WTC11 (cell line): Measurements from ENCODE around the gene POLR3F.

Experiments used
- ATF3 ChIP-seq: sonication (generic); formaldehyde crosslinking; conservative IDR thresholded peaks from 2 replicates; pipeline ENCODE4 v1.8.1; 2022; ENCODE audit warnings: mild to moderate bottlenecking, missing genetic modification reagents
- GABPB1 ChIP-seq: sonication (generic); formaldehyde crosslinking; IDR thresholded peaks from 2 replicates; pipeline ENCODE4 v1.8.1; 2023; ENCODE audit warnings: mild to moderate bottlenecking, missing genetic modification reagents
- HMGA2 ChIP-seq: fragments of 250-450 bp; sonication (Bioruptor Pico); IDR thresholded peaks from 2 replicates; pipeline ENCODE4 v1.4.0; 2021; ENCODE audit warnings: mild to moderate bottlenecking, moderate library complexity
- JAZF1 ChIP-seq: fragments of 250-450 bp; sonication (Bioruptor Pico); IDR thresholded peaks from 2 replicates; pipeline ENCODE4 v1.9.0; 2021; ENCODE audit warnings: moderate library complexity, mild to moderate bottlenecking, inconsistent platforms
- NFE2L1 ChIP-seq: sonication (generic); formaldehyde crosslinking; IDR thresholded peaks from 2 replicates; pipeline ENCODE4 v1.8.1; 2023; ENCODE audit warnings: missing genetic modification reagents
- PREB ChIP-seq: sonication (generic); formaldehyde crosslinking; IDR thresholded peaks from 2 replicates; pipeline ENCODE4 v1.8.1; 2022; ENCODE audit warnings: mild to moderate bottlenecking, missing genetic modification reagents, moderate library complexity, borderline replicate concordance
- ZNF219 ChIP-seq: sonication (generic); formaldehyde crosslinking; IDR thresholded peaks from 2 replicates; pipeline ENCODE4 v1.8.0; 2023; ENCODE audit warnings: missing genetic modification reagents, mild to moderate bottlenecking, borderline replicate concordance
- TF ChIP-seq, protein P1 (sequence below): fragments of 200-600 bp; IDR thresholded peaks from 2 replicates; pipeline ENCODE4 v1.8.0; 2022; ENCODE audit warnings: antibody characterized with exemption
- TF ChIP-seq, protein P2 (sequence below): sonication (generic); formaldehyde crosslinking; IDR thresholded peaks from 2 replicates; pipeline ENCODE4 v1.8.1; 2023; ENCODE audit warnings: mild to moderate bottlenecking, missing genetic modification reagents
- TF ChIP-seq, protein P3 (sequence below): fragments of 250-450 bp; sonication (Bioruptor Pico); IDR thresholded peaks from 2 replicates; pipeline ENCODE4 v1.9.0; 2021; ENCODE audit warnings: mild to moderate bottlenecking

DNA sequence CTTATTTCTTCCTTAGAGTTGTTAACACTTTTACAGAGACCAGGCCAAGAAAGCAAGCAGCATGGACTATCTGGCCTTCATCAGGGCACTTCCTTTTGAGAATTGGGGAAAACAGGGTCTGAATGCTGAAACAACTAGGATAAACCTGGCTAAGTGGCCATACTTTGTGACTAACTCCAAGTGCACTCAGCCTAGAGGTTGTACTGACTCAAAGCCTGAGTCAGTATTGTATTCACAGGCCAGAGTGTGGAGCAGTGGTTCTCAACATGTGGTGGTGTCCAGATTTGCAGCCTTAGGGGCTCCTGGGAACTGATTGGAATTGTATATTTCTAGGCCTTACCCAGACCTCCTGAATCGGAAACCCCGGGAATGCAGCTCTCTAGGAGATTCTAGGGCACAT lies 60.6 kb downstream of the POLR3F start:
- no peak for TF ChIP-seq ATF3 (CRISPR knock-in tag)
- TF ChIP-seq, protein P1, sequence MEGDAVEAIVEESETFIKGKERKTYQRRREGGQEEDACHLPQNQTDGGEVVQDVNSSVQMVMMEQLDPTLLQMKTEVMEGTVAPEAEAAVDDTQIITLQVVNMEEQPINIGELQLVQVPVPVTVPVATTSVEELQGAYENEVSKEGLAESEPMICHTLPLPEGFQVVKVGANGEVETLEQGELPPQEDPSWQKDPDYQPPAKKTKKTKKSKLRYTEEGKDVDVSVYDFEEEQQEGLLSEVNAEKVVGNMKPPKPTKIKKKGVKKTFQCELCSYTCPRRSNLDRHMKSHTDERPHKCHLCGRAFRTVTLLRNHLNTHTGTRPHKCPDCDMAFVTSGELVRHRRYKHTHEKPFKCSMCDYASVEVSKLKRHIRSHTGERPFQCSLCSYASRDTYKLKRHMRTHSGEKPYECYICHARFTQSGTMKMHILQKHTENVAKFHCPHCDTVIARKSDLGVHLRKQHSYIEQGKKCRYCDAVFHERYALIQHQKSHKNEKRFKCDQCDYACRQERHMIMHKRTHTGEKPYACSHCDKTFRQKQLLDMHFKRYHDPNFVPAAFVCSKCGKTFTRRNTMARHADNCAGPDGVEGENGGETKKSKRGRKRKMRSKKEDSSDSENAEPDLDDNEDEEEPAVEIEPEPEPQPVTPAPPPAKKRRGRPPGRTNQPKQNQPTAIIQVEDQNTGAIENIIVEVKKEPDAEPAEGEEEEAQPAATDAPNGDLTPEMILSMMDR: no peak
- TF ChIP-seq JAZF1 (CRISPR knock-in tag): no peak
- TF ChIP-seq, protein P2, sequence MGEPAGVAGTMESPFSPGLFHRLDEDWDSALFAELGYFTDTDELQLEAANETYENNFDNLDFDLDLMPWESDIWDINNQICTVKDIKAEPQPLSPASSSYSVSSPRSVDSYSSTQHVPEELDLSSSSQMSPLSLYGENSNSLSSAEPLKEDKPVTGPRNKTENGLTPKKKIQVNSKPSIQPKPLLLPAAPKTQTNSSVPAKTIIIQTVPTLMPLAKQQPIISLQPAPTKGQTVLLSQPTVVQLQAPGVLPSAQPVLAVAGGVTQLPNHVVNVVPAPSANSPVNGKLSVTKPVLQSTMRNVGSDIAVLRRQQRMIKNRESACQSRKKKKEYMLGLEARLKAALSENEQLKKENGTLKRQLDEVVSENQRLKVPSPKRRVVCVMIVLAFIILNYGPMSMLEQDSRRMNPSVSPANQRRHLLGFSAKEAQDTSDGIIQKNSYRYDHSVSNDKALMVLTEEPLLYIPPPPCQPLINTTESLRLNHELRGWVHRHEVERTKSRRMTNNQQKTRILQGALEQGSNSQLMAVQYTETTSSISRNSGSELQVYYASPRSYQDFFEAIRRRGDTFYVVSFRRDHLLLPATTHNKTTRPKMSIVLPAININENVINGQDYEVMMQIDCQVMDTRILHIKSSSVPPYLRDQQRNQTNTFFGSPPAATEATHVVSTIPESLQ (CRISPR knock-in tag): no peak
- TF ChIP-seq NFE2L1: no peak
- no peak for TF ChIP-seq PREB (CRISPR knock-in tag)
- TF ChIP-seq ZNF219 (CRISPR knock-in tag): no peak
- no peak for TF ChIP-seq GABPB1
- no peak for TF ChIP-seq HMGA2 (CRISPR knock-in tag)
- TF ChIP-seq, protein P3, sequence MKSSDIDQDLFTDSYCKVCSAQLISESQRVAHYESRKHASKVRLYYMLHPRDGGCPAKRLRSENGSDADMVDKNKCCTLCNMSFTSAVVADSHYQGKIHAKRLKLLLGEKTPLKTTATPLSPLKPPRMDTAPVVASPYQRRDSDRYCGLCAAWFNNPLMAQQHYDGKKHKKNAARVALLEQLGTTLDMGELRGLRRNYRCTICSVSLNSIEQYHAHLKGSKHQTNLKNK (CRISPR knock-in tag): no peak
